Renal cortex interstitium (tissue), 11 donors: ENCODE measurements around the gene GABRB1. TPM values are rescaled to one million over a fixed set of nuclear protein-coding genes. Genes with fewer than 3 reads are reported as not detected.
"Not testable (repeated sequence)": the region's sequence is repeated elsewhere in the genome, so short reads cannot be mapped to it uniquely, and the experiment has no call there.

Experiments
- DNase-seq, 11 donors: peaks; one replicate each; pipeline ENCODE4 v3.0.0-alpha.2; 2013; ENCODE audit warnings: low read depth in 9 of 11, low spot score in 4 of 11; ENCODE audit errors: extremely low read depth in 1 of 11
- polyA plus RNA-seq, 3 donors: library from polyadenylated mRNA; unstranded; fragments of 120-200 nt; gene quantifications; one replicate each; pipeline ENCODE4 v1.2.1, GENCODE V29; 2013; ENCODE audit not compliant: insufficient read length in 3 of 3

GABRB1 gene
- polyA plus RNA-seq, 3 donors = 0.36 to 0.85 (median 0.67) TPM

- no peak for DNase-seq
Measured at GRCh38 chr4:47349326-47349725, 318.0 kb downstream of the GABRB1 start.

GRCh38 chr4:47355568-47355967 lies 324.2 kb downstream of the GABRB1 start:
- DNase-seq = no peak

- no peak for DNase-seq
Measured at GRCh38 chr4:47359891-47360290, 328.5 kb downstream of the GABRB1 start.

- DNase-seq = no peak
Measured at GRCh38 chr4:47367761-47368160, 336.4 kb downstream of the GABRB1 start.

GRCh38 chr4:47368211-47368610 lies 336.8 kb downstream of the GABRB1 start:
- no peak for DNase-seq

- DNase-seq = no peak
Measured at GRCh38 chr4:47372561-47372960, 341.2 kb downstream of the GABRB1 start.

- DNase-seq = no peak
Measured at GRCh38 chr4:47373174-47373573, 341.8 kb downstream of the GABRB1 start.

- DNase-seq = no peak
Measured at GRCh38 chr4:47373709-47374108, 342.3 kb downstream of the GABRB1 start.

GRCh38 chr4:47374477-47374876 lies 343.1 kb downstream of the GABRB1 start:
- no peak for DNase-seq

- not testable (repeated sequence) for DNase-seq
Measured at GRCh38 chr4:47378021-47378530, 346.7 kb downstream of the GABRB1 start.

GRCh38 chr4:47381172-47381571 lies 349.8 kb downstream of the GABRB1 start:
- DNase-seq = no peak

GRCh38 chr4:47382846-47383360 lies 351.5 kb downstream of the GABRB1 start:
- no peak for DNase-seq

GRCh38 chr4:47383829-47384427 lies 352.6 kb downstream of the GABRB1 start:
- DNase-seq = peak in 9 of 11 donors; percentile 3 to 20 (median 12)

GRCh38 chr4:47386146-47386545 lies 354.8 kb downstream of the GABRB1 start:
- no peak for DNase-seq

GRCh38 chr4:47386561-47387235 lies 355.3 kb downstream of the GABRB1 start:
- no peak for DNase-seq

- no peak for DNase-seq
Measured at GRCh38 chr4:47390428-47391125, 359.2 kb downstream of the GABRB1 start.

- DNase-seq = no peak
Measured at GRCh38 chr4:47391256-47391655, 359.9 kb downstream of the GABRB1 start.

GRCh38 chr4:47406408-47406807 lies 375.0 kb downstream of the GABRB1 start:
- no peak for DNase-seq

- no peak for DNase-seq
Measured at GRCh38 chr4:47410271-47410670, 378.9 kb downstream of the GABRB1 start.

- peak; percentile 9 to 73 (median 28) for DNase-seq
Measured at GRCh38 chr4:47413521-47413920, 382.2 kb downstream of the GABRB1 start.
